GM19099 (cell line): ENCODE data around the gene SLC12A3.

Experiments
- POLR2A ChIP-seq: IDR thresholded peaks from 3 replicates; pipeline ENCODE4 v1.6.1; 2011; ENCODE audit warnings: low read depth; ENCODE audit not compliant: insufficient read length; ENCODE audit errors: extremely low read depth

SLC12A3 gene

DNA sequence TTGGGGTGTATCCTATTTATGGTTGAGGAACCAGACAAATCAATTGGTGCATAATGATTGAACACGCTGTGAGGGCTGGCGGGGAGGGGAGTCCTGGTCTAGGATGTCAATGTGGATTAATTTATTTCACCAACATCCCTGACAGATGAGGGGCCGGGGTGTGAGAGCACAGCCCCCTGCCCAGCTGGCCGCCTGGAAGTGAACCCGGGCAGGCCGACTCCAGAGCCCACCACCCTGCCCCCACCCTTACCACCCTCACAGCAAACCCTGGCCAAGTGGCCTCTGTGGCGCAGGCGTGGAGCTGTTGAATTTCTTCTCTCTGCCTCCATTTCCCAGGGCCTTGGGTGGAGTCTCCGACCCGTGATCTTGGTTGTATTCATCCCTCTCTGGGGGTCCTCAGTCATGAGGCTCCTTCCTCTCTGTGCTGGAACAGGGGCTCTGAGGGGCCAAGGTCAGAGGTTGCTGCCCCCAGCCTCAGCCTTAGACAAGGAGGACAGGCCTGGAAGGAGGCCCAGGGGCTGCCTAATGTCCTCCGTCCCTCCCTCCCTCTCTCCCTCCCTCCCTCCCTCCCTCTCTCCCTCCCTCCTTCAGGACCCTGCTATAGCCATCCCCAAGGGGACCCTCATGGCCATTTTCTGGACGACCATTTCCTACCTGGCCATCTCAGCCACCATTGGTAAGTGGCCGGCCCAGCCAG, 12.6 kb downstream of the SLC12A3 start:
- TF ChIP-seq POLR2A: no peak

DNA sequence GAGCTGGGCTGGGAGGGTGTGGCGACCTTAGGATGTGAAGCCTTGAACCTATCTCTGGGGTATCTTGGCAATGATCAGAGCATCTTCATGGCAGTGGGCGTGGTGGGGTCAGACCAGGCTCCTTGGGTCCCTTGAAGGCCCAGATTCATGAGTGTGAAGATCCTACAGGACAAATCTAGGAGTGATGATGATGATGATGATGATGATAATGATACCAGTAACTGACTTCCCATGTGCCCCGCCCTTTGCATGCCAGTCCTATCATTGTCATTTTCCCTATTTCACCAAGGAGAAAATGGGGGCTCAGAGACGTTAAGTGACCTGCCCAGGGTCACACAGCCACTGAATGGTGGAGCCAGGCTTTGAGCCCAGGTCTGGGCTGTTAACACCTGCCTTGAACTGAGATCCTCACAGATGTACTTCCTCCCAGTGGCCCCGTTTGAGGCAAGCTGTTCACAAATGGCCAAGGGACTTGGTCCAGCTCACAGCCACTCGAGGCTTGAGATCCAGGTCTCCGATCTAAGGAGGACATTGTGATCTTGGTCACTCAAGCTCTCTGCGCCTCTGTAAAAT, 13.4 kb downstream of the SLC12A3 start:
- TF ChIP-seq POLR2A: no peak

DNA sequence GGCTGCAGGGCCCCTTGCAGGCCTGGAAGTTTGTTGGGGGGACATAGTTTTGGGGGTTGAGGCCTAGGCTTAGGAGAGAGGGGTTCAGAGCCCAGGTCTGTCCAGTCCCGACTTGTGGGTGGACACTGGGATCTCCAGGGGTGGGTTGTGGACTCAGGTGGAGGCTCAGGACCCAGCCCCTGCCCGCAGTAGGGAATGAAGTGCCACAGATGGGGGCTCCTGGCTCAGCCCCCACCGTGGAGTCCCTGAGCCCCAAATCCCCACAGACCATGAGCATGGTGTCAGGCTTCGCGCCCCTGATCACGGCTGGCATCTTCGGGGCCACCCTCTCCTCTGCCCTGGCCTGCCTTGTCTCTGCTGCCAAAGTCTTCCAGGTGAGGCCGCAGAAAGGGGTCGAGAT, 14.3 kb downstream of the SLC12A3 start:
- TF ChIP-seq POLR2A: no peak

DNA sequence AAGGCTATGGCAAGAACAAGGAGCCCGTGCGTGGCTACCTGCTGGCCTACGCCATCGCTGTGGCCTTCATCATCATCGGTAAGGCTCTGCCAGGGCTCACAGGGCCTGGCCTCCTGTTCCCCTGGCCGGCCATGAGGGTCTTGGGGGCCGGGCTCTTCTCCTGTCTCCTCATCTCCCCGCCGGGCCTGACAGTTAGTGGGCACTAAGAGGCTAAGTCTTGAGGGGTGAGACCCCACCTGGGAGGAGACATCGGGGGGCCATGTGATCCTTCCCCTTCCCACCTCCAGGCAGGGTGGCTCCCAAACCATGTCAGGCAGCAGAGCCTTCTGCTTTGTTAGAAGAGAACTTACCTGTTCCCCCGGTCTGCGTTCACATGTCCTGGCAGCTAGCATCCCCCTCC, 15.2 kb downstream of the SLC12A3 start:
- TF ChIP-seq POLR2A: no peak

DNA sequence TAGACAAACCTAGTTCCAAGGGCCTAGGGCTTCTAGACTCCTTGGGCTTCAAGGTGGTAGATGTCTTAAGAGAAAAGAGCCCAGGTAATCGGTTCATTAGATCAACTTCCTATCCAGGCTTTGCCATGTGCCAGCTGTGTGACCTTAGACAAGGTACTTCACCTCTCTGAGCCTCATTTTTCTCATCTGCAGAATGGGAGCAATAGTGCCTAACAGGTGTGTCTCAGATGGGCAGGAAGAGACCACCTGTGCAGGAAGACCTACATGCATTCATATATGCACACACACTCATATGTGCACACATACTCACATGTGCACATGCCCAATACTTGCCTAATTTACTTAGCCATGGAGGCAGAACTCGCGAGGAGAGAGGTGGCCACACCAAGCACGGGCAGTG, 15.7 kb downstream of the SLC12A3 start:
- no peak for TF ChIP-seq POLR2A

DNA sequence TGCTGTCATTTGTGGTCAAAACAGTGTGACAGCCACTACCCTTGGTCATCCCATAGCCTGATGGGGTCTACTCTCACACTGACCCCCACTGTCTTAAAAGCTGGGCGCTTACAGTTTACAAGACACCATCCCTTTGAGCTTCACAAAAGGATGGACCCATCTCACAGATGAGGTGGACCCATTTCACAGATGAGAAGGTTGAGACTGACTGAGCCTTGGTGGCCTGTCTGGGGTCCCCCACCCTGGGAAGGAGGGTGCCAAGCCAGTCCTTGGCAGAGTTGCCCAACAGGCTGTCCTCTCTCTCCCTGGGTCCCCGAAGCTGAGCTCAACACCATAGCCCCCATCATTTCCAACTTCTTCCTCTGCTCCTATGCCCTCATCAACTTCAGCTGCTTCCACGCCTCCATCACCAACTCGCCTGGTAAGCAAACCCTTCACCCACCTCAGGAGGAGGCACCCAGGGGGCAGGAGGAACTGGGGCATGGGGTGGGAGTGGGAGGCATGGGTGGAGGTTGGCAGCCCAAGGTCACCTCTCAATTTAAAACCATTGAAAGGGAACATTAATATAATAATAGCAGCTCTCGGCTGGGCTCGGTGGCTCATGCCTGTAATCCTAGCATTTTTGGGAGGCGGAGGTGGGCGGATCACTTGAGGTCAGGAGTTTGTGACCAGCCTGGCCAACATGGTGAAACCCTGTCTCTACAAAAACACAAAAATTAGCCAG, 17.2 kb downstream of the SLC12A3 start:
- TF ChIP-seq POLR2A: no peak

DNA sequence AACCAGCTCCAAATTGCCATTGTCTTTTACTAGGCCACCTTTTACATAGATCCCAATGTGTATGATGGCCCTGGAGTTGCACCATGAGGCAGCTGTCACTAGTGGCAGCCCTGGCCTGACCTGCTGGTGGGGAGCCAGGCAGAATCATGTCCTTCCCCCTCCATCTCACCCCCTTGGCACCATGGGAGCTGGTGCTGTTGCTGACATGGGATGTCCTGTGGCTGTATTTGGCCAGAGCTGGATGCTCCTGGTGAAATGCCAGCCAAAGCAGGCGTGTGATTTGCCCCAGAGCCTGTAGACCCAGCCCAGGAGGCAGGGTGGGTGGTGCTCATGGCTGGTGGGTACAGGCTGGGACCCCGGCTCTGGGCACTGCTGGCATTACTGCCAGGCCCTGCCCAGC, 18.6 kb downstream of the SLC12A3 start:
- TF ChIP-seq POLR2A: no peak

DNA sequence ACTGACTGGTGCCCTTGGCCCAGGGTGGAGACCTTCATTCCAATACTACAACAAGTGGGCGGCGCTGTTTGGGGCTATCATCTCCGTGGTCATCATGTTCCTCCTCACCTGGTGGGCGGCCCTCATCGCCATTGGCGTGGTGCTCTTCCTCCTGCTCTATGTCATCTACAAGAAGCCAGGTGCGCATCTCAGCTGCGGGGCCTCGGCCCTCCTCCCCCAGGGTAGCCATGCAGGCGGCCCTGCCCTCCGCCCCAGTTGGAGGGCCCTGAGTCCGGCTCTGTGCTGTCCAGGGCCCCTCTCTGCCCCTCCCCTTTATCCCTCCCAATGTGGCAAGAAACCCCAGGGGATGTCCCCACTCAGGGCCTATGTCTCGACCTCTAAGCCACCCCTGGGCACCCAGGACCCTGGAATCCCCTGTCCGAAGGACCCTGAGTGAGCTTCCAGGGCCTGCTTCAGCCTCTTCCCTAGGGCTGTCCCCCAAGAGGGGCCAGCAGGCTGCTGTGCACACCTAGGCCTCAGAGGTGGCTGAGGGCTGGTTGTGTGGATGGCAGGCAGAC, 19.1 kb downstream of the SLC12A3 start:
- TF ChIP-seq POLR2A: no peak

DNA sequence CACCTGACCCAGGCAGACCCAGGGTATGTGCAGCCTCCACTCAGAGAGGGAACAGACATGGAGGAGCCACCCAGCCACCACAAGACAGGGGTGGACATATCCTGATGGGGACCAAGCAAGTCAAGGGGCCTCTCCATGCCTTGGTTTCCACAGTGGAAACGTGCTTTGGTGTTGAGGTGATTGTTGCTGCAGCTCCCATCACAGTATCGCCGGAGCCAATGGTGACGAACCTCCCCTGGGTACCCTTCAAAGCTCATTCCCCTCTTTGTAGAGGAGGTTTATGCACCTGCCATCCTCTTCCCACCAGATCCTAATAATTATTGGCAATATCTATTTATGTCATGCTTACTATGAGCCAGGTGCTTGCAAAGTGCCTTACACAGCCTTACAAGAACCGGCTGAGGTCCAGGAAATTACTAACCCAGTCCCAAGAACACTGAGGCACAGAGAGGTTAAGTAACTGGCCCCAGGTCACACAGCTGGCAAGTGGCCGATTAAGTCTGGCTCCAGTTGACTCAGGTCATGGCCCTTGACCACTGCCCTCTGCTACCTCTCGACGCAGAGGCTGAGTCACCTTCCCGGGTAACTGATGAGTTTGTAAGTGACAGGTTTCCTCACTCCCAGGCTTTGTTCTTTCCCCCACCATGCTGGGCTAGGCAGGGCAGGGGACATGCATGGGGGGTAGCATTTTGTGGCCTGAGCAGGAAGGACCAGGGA, 20.6 kb downstream of the SLC12A3 start:
- TF ChIP-seq POLR2A: no peak

DNA sequence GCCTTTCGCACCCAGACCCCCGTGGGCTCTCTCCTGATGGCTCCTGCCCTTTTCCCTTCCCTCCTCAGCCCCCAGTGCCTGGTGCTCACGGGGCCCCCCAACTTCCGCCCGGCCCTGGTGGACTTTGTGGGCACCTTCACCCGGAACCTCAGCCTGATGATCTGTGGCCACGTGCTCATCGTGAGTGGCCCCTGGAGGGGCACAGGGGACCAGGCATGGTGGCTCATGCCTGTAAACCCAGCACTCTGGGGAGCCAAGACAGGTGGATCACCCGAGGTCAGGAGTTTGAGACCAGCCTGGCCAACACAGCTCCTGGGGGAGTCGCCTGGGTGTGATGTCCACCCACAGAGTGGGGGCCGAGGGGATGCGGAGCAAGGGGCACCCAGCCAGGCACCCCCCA, 21.3 kb downstream of the SLC12A3 start:
- no peak for TF ChIP-seq POLR2A

DNA sequence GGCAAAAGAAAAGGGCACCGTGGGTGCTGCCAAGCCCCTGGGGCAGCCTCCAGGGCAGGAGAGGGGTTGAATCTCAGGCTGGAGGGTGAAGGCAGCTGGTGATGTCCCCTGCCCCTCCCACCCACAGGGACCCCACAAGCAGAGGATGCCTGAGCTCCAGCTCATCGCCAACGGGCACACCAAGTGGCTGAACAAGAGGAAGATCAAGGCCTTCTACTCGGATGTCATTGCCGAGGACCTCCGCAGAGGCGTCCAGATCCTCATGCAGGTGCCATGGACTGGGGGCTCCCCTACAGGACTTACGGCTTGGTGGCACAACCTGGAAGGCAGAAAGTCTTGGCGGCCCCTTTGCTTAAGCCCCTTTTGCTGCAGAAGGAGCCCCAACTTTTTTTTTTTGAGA, 21.8 kb downstream of the SLC12A3 start:
- no peak for TF ChIP-seq POLR2A

DNA sequence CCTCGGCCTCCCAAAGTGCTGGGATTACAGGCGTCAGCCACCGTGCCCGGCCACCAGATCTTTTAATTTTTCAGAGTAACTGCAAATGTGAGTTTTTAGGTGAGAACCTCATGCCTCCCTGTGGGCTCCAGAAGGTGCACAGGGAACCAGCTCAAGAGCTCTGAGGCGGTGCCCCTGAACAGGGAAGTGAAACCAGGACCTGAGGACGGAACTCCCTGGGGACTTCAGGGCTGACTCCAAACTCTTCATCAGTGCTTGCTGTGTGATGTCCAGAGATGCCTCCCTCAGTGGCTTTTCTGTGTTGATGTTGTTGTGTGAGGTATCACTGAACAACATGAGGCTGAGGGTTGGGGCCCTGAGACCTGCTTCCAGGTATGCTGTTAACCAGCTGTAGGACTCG, 23.8 kb downstream of the SLC12A3 start:
- TF ChIP-seq POLR2A: no peak

DNA sequence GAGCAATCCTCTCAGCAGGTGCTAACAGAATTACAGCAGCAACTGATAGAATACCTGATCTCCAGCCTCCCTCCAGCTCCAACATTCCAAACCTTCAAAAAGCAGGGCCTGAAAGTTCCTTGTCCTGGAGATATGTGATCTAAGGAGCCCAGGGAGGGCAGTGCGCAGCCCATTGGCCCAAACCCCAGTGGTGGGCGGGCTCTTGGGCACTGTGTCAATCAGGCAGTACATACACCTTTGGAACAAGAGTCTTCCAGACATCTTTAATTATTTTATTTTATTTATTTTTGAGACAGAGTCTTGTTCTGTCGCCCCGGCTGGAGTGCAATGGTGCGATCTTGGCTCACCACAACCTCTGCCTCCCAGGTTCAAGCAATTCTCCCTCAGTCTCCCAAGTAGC, 24.2 kb downstream of the SLC12A3 start:
- TF ChIP-seq POLR2A: no peak

DNA sequence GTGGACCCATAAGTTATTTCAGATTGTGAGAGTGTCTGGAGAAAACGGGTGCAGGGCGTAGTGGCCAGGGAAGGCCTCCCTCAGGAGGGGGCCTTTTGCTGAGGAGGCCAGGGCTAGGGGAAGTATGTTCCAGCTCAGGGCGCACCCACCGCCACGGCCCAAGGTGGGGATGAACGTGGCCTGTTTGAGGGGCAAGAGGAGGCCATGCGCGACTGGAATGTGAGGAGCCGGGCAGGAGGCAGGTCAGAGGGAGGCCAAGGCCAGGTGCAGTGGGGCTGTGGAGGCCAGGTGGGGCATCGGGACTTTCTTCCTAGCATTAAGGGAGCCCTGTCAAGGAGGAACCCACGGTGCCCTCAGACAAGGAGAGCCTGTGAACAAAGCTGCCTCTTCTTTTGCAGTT, 26.7 kb downstream of the SLC12A3 start:
- no peak for TF ChIP-seq POLR2A

DNA sequence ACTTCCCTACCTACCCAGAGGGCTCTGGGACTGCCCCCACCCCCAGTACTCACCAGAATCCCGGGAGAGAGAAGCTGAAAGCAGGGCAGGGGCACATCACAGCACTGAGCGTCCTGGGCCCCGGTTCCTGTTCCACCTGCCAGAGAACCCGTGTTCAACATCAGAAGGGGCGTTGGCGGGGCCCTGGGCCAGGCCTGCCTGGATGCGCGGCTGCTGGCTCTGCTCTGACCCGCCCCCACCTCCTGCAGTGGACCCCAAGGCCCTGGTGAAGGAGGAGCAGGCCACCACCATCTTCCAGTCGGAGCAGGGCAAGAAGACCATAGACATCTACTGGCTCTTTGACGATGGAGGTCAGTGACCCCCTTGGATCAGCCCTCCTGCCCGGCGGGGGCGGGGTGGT, 27.7 kb downstream of the SLC12A3 start:
- no peak for TF ChIP-seq POLR2A
